Activated effector memory CD4-positive, alpha-beta T cell treated with Interleukin-2 at 50 U/mL for 16 hours (primary cell): ENCODE data around the gene EPS8.
"Not testable (repeated sequence)": the region's sequence is repeated elsewhere in the genome, so short reads cannot be mapped to it uniquely, and the experiment has no call there.

Experiments used
- DNase-seq: peaks from one replicate; pipeline ENCODE4 v3.0.0-alpha.2; 2020

EPS8 gene

DNA sequence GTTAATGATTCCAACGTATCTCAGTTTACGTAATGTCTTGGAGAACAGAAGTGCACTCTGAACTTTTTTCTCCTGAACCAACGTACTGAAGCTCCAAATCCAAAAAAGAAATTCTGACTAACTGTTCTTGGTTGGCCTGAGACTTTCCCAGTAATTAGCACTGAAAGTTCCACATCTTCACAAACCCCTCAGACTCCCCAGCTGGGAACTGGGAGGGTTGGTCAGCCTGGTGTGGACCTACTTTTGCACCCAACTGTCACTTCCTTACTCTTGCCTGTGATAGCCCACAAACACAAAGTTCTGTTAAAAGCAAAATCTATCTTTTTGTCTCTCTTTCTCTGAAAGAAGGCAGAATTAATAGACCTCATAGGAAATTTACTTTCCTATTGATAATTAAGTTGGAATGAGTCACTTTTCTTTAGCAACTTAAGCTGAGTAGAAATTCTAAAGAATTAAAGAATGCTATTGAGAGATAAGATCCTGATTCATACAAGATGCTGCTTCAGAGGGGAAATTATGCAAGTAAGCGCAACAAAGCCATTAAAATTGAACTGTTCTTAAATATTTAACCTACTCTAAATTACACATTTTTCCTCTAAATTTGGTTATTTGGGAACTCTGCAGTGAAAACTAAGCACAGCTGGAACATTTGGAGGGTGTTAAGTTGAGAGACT lies 155.0 kb downstream of the EPS8 start:
- no peak for DNase-seq

DNA sequence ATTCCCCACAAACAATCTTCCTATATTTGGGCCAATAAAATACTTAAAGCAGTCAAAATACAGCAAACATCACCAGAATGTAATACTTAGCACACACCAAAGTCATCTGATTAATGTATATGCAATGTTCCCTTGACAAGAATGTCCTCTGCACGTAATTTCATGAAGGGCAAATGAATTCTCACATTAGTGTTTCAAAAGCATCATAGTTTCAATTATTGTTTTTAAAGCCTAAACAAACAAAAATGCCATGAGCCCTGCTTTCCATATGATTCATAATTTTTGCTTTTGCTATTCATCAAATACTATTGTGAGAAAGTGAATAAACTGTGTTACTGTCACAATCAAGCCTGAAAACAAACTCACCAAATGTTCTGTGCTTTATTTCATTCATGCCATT lies 156.0 kb downstream of the EPS8 start:
- no peak for DNase-seq

DNA sequence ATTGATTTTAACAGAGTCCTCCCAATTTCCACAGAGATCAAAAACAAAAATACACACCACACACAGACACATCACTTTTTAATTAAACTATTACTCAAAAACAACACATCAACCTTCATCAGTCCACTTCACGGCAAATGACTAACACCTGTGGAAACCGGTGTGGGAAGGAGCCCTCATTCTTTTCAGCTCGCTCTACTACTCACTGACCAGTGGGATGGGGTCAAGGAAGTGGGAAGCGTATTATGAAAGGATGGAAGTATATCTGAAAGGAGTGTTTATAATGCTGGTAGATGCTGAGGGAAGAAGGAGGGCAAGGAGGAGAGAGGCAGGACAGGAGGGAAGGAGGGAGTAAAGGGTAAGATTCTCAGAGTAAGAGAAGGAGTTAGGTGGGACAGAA lies 156.5 kb downstream of the EPS8 start:
- DNase-seq, result no peak

DNA sequence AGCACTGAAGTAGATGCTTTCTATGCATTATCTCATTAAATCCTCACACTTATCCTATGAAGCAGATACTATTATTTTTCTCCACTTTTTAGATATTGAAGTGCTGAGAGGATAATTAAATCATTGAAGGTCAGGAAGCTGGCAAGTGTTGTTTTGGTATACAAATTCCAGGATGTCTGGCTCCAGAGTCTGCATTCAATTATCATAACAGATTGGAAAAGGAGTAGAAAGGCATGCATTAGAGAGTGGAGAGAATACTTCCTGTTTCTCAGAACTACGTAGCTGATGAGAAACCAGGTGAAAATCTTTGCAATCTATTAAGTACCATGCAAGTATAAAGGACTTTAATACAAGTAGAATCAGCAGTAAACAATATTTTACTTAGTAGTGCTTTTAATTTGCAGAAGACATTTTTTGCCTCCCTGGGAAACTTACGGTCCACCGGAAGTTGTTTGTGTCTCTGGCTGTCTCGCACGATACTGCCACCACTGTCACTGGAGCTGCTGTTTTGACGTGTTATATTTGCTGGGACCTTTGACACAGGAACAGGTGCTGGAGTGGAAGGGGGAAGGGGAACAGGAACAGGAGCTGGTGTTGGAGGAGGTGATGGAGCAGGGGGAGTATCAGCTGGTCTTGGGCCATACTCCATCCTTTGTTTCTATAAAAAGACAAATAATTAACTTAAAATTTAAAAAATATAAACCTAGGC lies 158.0 kb downstream of the EPS8 start:
- no peak for DNase-seq

DNA sequence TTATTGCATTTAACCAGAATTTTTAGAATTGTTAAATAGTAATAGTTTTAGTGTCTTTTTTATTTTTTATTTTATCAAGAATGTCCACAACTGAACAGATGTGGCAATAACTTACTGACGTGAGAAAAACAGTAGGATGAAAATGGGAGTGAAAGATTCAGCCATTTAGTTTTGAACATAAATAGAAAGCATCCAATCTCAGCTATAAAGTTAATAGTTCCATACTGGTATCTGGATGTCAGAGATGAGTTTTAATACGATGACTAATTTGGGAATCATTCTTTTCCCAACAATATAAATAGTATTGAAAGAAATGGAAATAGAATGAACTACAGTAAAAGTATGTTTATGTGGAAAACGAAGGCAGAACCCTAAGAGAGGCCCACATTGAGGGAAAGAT lies 159.4 kb downstream of the EPS8 start:
- DNase-seq, result no peak

DNA sequence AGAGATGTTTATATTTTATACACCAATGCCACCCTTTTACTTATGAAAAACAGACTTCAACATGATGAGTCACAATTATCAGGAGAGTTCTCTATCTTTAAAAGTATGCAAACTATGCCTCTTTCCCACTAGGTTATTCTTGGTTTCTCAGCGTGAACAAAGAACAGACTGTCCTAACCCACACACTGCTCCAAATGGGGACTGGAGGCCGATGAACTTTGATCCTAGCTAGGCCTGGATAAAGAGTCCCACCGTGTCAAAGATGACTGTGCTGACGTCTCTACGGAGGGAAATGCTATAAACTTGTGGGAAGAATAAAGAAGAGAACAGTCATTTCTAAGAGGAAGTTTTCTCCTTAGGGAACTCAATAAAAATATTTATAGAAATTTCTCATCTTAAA lies 160.1 kb downstream of the EPS8 start:
- DNase-seq, result no peak

DNA sequence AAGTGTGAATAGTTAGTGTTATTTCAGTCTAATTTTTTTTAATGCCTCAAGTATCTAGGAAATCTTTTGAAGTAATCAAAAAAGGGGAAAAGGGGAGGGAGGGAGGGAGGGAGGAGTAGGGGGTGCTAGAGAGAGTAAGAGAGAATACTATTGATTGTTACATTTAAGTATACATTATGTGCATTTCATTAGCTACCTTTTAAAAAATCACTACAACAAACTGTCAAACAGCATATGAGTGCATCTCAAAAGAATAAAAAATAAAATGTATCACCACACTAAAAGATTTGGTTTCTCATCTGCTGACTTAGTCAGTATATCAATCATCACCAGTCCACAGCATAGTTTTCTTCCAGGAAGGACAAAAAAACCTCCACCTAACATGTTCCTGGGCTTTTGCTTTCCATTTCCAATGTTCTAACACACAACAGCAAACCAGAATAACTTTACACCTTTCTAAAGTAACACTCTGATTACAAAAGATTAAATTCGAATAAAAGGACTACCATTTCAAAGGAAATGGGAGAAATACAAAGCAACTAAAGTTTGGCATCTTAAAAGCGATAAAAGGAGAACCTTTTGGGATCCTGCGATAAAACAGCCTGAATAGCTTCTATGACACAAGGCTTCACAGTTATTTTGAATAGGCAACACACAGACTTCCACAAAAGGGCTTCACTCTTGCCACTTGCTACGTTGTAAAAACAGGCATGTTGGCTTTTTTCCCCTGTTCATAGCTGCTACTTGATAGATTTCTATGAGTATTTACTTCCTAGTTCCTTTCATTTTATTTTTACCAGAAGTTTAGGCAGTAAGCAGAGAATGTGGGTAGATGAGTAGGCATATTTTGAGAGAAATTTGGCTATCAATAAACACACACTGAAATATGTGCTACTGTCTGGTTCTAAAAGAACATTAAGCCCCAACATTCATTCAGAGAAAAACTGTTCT lies 160.9 kb downstream of the EPS8 start:
- DNase-seq, result no peak

DNA sequence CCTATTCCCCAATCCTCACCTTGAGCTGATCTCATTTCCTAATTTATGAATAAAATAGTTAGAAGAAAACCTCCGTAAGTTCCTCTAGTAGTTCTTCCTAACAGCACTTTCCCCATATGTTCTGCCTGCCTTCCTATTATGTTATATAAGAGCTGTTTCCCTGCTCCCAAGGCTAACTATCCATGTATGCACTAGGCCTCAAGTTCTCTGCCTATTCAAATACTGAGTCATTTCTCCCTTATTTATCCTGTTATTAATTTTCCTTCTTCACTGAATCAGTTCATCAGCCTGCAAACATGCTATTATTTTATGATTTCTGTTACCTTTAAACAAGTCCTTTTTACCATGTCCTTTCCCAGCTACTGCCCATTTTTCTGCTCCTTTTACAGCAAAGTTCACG lies 164.1 kb downstream of the EPS8 start:
- DNase-seq, result no peak

DNA sequence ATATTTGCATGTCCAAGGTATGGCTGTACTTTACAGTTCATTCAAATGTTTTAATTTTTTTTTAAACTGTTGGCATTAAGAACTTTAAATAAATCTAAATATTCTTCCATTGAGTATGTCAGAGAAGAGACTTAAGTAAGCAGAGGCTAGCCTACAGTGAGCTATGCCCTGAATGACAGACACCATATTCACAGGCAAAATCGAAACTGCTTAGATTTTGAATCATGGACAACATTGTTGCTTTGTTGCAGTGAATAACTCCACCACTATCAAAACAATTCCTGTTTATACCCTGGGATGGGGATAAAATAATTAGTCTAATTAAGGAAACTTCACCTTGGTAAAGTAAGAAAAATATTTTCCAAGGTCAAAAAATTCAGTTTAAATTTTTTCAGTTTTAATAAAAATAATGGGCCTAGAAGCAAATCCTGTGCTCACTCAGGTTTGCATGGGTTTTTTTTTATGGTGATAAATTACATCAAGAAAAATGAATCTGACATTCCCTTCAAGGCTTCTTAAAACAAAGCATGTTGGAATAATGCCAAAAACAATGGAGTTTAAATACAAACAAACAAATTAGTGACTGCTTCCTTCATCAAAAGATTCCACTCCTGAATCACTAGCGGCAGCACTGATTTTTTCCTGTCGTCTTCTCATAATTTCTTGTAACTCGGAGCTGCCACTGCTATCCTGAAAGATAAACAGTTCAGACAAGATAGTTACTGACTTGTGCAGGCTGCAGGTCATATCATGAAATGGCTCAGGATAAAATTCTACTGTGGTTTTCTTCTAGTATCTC lies 168.2 kb downstream of the EPS8 start:
- DNase-seq, result no peak

DNA sequence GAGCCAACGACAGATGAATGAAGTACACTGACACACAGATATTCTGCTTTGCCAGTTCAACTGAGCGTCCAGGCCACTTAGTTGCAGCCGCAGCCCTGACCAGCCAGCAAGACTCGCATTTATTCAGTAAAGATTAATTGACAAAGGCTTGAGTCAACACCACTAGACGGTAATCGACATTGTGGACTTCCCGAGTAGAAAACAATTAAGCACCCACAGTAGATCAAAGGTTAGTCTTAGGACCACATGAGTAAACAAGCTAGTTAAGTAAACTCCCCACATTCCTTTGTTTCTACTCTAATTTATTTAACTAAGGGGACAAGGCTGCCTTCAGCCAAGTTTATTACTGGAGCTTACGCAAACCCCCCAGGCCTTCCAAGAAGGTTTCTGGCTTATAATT lies 172.7 kb downstream of the EPS8 start:
- not testable (repeated sequence) for DNase-seq

DNA sequence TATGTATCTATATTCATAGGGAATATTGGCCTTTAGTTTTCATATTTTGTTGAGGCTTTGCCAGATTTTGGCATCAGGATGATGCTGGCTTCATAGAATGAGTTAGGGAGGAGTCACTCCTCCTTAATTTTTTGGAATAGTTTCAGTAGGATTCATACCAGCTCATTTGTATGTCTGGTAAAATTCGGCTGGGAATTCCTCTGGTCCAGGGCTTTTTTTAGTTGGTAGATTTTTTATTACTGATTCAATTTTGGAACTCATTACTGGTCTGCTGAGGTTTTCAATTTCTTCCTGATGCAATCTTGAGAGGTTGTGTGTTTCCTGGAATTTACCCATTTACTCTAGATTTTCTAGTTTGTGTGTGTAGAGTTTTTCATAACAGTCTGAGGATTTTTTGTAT lies 175.2 kb downstream of the EPS8 start:
- no peak for DNase-seq

DNA sequence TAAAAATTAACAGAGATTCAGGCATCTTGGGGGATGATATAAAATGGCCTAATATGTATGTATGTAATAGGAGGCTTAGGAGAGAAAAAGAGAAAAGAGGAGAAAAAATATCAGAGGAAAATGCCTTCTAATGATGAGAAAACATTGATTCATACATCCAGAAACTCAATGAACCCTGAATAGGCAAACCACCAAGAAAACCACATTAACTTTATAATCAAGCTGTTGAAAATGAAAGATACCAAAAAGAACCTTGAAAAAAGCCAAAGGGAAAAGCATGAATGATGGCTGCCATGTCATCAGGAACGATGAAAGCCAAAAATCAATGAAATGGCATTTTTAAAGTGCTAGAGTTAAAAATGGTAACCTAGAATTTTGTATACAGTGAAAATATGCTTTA lies 180.2 kb downstream of the EPS8 start:
- no peak for DNase-seq

DNA sequence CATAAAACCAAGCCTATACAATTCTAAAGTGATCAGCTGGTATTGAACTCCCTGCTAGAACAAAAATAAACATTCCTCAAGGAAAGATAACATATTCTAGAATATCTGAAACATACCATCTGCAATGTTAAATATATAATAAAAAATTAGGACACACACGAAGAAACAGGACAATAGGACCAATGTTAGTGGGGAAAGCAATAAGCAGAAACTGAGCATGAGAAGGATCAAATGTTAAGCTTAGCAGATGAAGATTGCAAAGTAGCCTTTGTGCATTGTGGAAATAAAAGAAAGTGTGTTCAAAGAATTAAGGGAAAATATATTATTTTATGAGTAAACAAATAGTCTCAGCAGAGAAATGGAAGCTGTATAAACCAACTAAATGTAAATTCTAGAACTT lies 180.8 kb downstream of the EPS8 start:
- DNase-seq, result no peak

DNA sequence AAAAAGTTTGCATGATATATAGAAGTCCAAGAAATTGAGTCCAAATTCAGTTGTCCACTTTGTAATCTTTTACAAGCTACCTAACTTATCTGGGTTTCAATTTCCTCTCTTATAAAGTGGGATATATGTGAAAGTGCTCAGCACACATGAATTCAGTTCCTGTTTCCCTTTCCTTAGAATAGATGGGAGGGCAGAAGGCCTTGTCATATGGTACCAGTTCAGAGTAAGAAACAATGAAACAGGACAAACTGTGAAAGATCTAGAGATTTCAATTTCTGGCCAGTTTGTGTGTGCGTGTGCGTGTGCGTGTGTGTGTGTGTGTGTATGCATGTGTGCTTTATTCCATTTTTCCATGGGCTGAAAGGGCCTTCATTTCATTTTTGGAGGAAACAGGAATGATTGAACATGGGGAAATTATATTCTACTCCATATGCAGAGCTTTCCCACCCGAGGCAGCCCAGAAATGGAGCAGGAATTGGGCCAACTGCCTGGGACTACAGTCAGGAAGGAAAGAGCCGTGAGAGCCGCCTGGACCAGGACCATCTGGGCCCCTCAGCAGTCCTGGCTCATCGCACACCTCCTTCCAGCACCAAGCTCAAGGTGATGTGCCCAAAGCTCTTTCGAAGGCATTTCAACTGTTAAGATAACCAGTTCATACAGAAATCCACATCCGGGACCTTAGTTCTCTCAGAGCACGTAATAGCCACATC lies 183.2 kb downstream of the EPS8 start:
- DNase-seq, result no peak

DNA sequence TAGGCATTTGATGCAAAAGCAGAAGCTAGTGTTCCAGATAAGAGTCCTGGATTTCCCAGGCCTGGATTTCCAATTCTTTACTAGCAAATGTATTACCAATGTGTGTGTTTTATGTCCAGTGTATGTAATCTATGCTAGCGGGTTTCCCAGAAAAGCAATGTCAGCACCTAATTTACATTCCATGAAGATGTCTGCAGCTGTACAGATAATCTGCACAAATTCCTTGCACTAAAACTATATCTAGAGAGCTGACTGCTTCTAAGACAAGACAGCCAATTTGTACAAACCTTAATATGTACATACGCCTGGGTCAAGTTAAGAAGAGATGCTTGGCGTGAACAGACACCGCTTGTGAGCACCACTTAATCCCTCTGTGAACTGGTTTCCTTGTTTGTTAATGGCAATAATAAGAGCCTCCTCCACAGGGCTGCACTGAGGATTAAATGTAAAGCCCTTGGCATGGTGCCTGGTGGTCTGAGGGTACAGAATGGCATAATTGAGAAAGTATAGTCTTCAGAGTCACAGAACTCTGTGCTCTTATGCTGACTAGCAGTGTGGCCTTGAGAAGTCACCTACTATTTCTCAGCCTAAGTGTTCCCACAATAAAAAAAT lies 185.6 kb downstream of the EPS8 start:
- no peak for DNase-seq

DNA sequence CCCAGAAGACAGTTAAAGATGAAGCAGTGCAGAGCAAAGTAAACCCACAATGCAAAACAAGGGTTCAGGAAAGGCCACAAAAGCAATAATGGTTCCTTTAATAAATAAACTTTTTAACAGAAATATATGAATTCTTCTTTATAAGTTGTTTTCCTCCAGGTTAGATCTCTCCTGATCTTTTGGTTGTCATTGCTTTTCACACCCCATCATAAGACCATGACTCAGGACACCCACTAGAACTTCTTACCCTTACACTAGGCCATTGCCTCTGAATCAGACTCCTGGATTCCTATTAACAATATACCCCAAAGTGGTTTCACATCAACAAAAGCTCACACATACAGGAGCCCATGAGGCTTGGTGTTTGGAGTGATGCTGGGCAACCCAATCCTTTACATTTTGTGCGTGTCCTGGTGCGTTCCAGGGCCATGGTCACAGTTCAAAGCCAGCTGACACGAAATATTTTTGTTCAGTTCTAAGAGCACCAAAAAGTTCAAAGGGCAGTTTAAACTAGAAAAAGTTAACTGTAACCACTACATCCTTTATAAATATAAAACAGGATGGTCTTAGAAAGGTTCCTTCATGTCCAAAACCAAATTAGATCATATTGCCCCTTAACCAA lies 187.0 kb downstream of the EPS8 start:
- DNase-seq, result no peak

DNA sequence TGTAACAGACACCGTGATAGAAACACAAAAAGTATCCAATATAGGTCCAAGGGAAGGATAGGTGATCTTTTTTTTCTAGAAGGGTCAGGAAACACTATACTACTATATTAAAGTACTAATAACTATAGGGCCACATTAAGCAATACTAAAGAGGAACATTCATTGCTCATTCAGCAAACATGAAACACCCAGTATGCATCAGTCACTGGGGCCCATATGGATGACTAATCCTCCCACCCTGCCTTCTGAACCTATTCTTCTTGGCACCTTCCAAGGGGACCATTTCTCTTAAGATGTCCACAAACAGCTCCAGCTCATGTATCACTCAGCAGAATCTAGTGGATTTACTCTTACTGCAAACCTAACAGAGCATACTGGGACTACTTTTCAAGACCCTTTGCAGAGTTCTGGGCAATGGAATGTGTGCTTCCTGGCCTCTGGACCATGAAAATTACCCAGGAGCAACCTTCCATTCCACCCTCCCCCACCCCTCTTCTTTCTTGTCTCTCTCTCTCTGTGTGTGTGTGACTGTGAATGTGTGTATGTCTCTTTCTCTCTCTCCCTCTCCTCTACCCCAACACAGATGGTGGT lies 187.9 kb downstream of the EPS8 start:
- DNase-seq, result no peak

DNA sequence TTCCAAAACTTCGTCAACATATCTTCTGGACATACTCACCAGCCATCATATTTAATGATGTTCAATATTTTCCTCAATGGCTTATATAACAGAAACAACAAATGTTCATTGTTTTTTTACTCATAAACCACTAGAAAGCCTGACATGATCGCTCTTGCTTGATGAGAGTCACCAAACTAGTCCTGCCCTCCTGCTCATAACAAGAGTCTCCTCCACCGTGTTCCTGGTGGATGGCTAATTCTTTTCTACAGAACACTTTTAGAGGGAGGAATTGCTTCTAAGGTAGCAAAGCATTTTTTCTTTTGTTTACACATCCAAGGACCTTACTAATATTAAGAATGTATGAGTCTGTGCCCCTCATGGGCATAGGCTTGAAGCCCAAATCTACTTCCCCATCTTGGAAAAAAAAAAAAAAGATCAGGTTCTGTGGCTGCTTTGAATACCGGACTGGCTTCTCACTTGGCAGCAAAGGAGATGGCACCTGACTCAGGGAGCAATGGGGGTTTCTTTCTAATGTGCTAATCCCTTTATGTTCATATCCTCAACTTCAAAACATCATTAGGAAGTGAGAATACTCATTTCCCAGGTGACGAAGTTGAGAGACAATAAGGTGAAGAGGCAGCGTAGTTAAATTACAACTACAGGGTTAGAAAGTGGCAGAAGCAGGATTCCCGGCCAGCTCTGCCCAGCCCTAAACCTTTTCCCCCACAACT lies 188.8 kb downstream of the EPS8 start:
- no peak for DNase-seq

DNA sequence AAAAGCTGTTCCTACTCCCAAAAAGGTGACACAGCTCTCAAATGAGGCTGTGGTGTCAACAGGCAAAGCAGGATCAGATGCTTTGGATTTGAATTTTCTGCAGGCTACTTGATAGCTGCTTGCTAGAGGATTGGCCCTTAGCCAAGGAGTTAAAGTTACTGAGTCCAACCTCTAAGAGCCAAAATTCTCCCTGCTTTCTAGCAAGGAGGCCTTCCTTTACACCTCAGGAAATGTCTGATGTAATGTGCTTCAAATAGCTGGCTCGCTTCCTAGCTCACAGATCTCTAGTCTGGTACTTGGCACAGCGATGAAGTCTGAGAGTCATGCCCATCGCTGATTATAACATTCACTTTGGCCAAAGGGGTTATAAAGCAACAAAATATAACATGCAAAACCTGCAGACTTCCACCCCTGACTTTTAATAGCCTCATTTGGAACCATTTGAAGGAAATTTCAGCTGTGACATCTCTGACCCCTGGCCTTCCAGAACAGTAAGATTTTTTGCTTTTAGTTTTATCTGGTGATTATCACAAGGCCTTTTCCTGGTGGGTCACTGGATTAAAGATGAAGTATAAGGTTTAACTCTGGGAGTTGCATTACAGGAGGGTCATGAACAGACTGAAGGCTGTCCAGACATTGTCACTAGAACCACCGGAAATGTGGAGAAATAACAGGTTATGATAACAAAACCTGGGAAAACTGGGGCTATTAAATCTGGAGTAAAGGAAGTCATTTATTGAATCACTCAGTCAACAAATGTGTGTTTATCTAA lies 189.7 kb downstream of the EPS8 start:
- no peak for DNase-seq
